Colon (tissue), 2 donors: ENCODE data around the gene PARPBP.
"Not testable (repeated sequence)": the region's sequence is repeated elsewhere in the genome, so short reads cannot be mapped to it uniquely, and the experiment has no call there.

Source experiments
- FAIRE-seq: peaks from 2 replicates; lab custom pipeline; 2012; peaks lifted over from hg19 to GRCh38; lab: Jason Lieb, UNC
- donor health status: control.
- donor health status: control.

The PARPBP gene

GRCh38 chr12:102155206-102155605 is 35.2 kb downstream of the PARPBP start:
- FAIRE-seq, result not testable (repeated sequence)

- peak; percentile 31 for FAIRE-seq
Observed at GRCh38 chr12:102163383-102163782, 43.4 kb downstream of the PARPBP start.

- FAIRE-seq, result no peak
Observed at GRCh38 chr12:102167821-102168604, 48.0 kb downstream of the PARPBP start.

GRCh38 chr12:102169922-102170621 is 50.1 kb downstream of the PARPBP start:
- FAIRE-seq, result no peak

GRCh38 chr12:102171951-102172350 is 52.0 kb downstream of the PARPBP start:
- FAIRE-seq, result no peak

- FAIRE-seq, result no peak
Observed at GRCh38 chr12:102172436-102172835, 52.5 kb downstream of the PARPBP start.

- no peak for FAIRE-seq
Observed at GRCh38 chr12:102174117-102174516, 54.1 kb downstream of the PARPBP start.

- FAIRE-seq, result no peak
Observed at GRCh38 chr12:102174761-102175160, 54.8 kb downstream of the PARPBP start.

GRCh38 chr12:102182635-102183034 is 62.7 kb downstream of the PARPBP start:
- no peak for FAIRE-seq

- peak; percentile 62 for FAIRE-seq
Observed at GRCh38 chr12:102195826-102196225, 75.8 kb downstream of the PARPBP start.

GRCh38 chr12:102197789-102198188 is 77.8 kb downstream of the PARPBP start, which contains the start of gene PMCH:
Gene PMCH, minus strand, starts transcription at chr12:102197833. Its CDS starts 63 bp downstream, at chr12:102197770.
- no peak for FAIRE-seq

GRCh38 chr12:102201436-102202061 is 81.6 kb downstream of the PARPBP start:
- no peak for FAIRE-seq

- no peak for FAIRE-seq
Observed at GRCh38 chr12:102202556-102202955, 82.6 kb downstream of the PARPBP start.

- FAIRE-seq, result no peak
Observed at GRCh38 chr12:102204025-102204424, 84.0 kb downstream of the PARPBP start.

- FAIRE-seq, result no peak
Observed at GRCh38 chr12:102215992-102216691, 96.2 kb downstream of the PARPBP start.

- FAIRE-seq, result no peak
Observed at GRCh38 chr12:102220736-102221135, 100.8 kb downstream of the PARPBP start.

GRCh38 chr12:102227954-102228353 is 108.0 kb downstream of the PARPBP start:
- no peak for FAIRE-seq

GRCh38 chr12:102232036-102232435 is 112.1 kb downstream of the PARPBP start:
- no peak for FAIRE-seq

- no peak for FAIRE-seq
Observed at GRCh38 chr12:102232446-102232845, 112.5 kb downstream of the PARPBP start.

GRCh38 chr12:102234599-102234998 is 114.6 kb downstream of the PARPBP start:
- no peak for FAIRE-seq

GRCh38 chr12:102240859-102241258 is 120.9 kb downstream of the PARPBP start:
- FAIRE-seq, result not testable (repeated sequence)
